B cell (primary cell): ENCODE measurements around the gene ARL2. TPM values are rescaled to one million over a fixed set of nuclear protein-coding genes. Genes with fewer than 3 reads are reported as not detected.

Source experiments
- ATAC-seq: fragments of 200-7000 bp; cut with Tn5 transposase; one replicate; pipeline ENCODE4 v1.10.0; 2021; ENCODE audit warnings: low read depth, mild to moderate bottlenecking, moderate number of reproducible peaks, moderate library complexity
- CTCF ChIA-PET: fragments of 350-600 bp; sonication (Branson Sonifier 250); formaldehyde crosslinking; loops from one replicate; lab custom pipeline; 2021; ENCODE audit warnings: antibody characterized with exemption, inconsistent platforms; lab: Charles Lee
- POLR2A ChIA-PET: fragments of 350-600 bp; sonication (Branson Sonifier 250); formaldehyde crosslinking; loops from one replicate; lab custom pipeline; 2021; ENCODE audit warnings: antibody characterized with exemption; lab: Charles Lee
- DNase-seq: peaks from one replicate; pipeline ENCODE4 v3.0.0; 2013
- H2AFZ ChIP-seq: 2 replicates; pipeline ENCODE4 v1.6.1; 2012; ENCODE audit warnings: mild to moderate bottlenecking, low read depth, low read length; ENCODE audit not compliant: insufficient read depth, poor library complexity, severe bottlenecking
- H3K27ac ChIP-seq, 2 donors: 1 replicate in 1 of 2; 2 replicates in 1 of 2; pipeline ENCODE4 v1.5.1; 2012 to 2013; ENCODE audit warnings: low read length in 2 of 2, mild to moderate bottlenecking in 2 of 2, moderate library complexity in 1 of 2
- H3K27me3 ChIP-seq, 4 experiments: fragments of 200-600 bp in 1 of 4; sonication (generic) in 1 of 4; replicated peaks in 1 of 4; 1 replicate in 2 of 4; 2 replicates in 2 of 4; pipeline versions ENCODE4 v1.6.1 to v1.7.0; 2013 to 2016; ENCODE audit warnings: low read length in 3 of 4, mild to moderate bottlenecking in 2 of 4, mixed read lengths in 1 of 4, moderate library complexity in 1 of 4; ENCODE audit not compliant: insufficient read depth in 4 of 4, control insufficient read depth in 3 of 4; ENCODE audit errors: control extremely low read depth in 1 of 4
- H3K36me3 ChIP-seq, 2 experiments: replicated peaks in 1 of 2; 1 replicate in 1 of 2; 2 replicates in 1 of 2; pipeline versions ENCODE4 v1.6.1 to v1.7.1; 2013; ENCODE audit warnings: low read length in 1 of 2; ENCODE audit not compliant: insufficient read depth in 2 of 2, control insufficient read depth in 1 of 2; ENCODE audit errors: control extremely low read depth in 1 of 2, extremely low read depth in 1 of 2
- H3K4me1 ChIP-seq, 2 donors: fragments of 200-600 bp in 1 of 2; sonication (generic) in 1 of 2; 1 replicate in 1 of 2; 2 replicates in 1 of 2; pipeline versions ENCODE4 v1.5.1 to v1.6.1; 2013 to 2017; ENCODE audit warnings: low read length in 2 of 2; ENCODE audit not compliant: control insufficient read depth in 2 of 2, insufficient read depth in 2 of 2
- H3K4me2 ChIP-seq: replicated peaks from 2 replicates; pipeline ENCODE3; 2012; ENCODE audit warnings: mild to moderate bottlenecking, low read depth, low read length; ENCODE audit not compliant: poor library complexity, severe bottlenecking
- H3K4me3 ChIP-seq, 5 experiments: fragments of 200-600 bp in 1 of 5; sonication (generic) in 1 of 5; 1 replicate in 3 of 5; 2 replicates in 2 of 5; pipeline versions ENCODE4 v1.5.1 to v1.7.0; 2011 to 2016; ENCODE audit warnings: low read length in 4 of 5, mild to moderate bottlenecking in 4 of 5, low read depth in 2 of 5, control low read depth in 1 of 5, moderate library complexity in 1 of 5; ENCODE audit not compliant: insufficient read depth in 1 of 5; ENCODE audit errors: control extremely low read depth in 1 of 5, extremely low read depth in 1 of 5
- H3K79me2 ChIP-seq: fragments of 200-600 bp; sonication (generic); one replicate; pipeline ENCODE4 v1.6.0; 2016; ENCODE audit warnings: low read length; ENCODE audit not compliant: control insufficient read depth, insufficient read depth
- H3K9ac ChIP-seq: fragments of 200-600 bp; sonication (generic); 2 replicates; pipeline ENCODE4 v1.6.1; 2017; ENCODE audit warnings: mild to moderate bottlenecking, low read length, moderate library complexity
- H3K9me3 ChIP-seq, 3 donors: one replicate each; pipeline versions ENCODE4 v1.6.1 to v1.7.1; 2013; ENCODE audit warnings: low read length in 2 of 3; ENCODE audit not compliant: control insufficient read depth in 2 of 3, insufficient read depth in 1 of 3; ENCODE audit errors: control extremely low read depth in 1 of 3
- H4K20me1 ChIP-seq: 2 replicates; pipeline ENCODE4 v1.6.0; 2012; ENCODE audit warnings: mild to moderate bottlenecking, low read length; ENCODE audit not compliant: insufficient read depth, control insufficient read depth, poor library complexity, severe bottlenecking
- H3K27ac Mint-ChIP-seq: one replicate; pipeline ENCODE4 v1.8.0; 2021; ENCODE audit warnings: mixed read lengths
- H3K27me3 Mint-ChIP-seq: one replicate; pipeline ENCODE4 v1.8.0; 2021; ENCODE audit warnings: mixed read lengths
- H3K4me1 Mint-ChIP-seq: one replicate; pipeline ENCODE4 v1.8.0; 2021; ENCODE audit warnings: mixed read lengths
- H3K4me3 Mint-ChIP-seq: one replicate; pipeline ENCODE4 v1.8.0; 2021; ENCODE audit warnings: mixed read lengths
- H3K9me3 Mint-ChIP-seq: one replicate; pipeline ENCODE4 v1.8.0; 2022; ENCODE audit warnings: mixed read lengths; ENCODE audit not compliant: insufficient read depth
- EZH2 ChIP-seq: IDR thresholded peaks from 2 replicates; pipeline ENCODE4 v1.6.1; 2012; ENCODE audit warnings: borderline replicate concordance, low read depth, mild to moderate bottlenecking, moderate library complexity, low read length; ENCODE audit not compliant: insufficient read depth, poor library complexity, severe bottlenecking
- WGBS: methylation state at CpG from one replicate; pipeline ENCODE4 v1.1.5; 2013; ENCODE audit warnings: missing lambda C conversion rate; ENCODE audit not compliant: insufficient coverage; 5-methylcytosine and 5-hydroxymethylcytosine counted together
- intact Hi-C: fragments of 100-400 bp; cut with micrococcal nuclease; formaldehyde crosslinking; loops from one replicate; pipeline ENCODE4 v1.10.0; 2022
- polyA plus RNA-seq: library from polyadenylated mRNA; depleted of rRNA; stranded (reverse); fragments of >200 nt; gene quantifications from 2 replicates; pipeline ENCODE4 v1.2.3, GENCODE V29; 2012
- total RNA-seq, 2 donors: library from RNA; stranded (reverse); fragments of 120-200 nt in 1 of 2; gene quantifications; 1 replicate in 1 of 2; 2 replicates in 1 of 2; pipeline versions ENCODE4 v1.2.3 to v1.2.4, GENCODE V29; 2013 to 2022
- TF ChIP-seq, protein P1 (sequence below): fragments of 200-600 bp; IDR thresholded peaks from one replicate; pipeline ENCODE4 v1.8.0; 2022; ENCODE audit warnings: antibody characterized with exemption, mild to moderate bottlenecking

Gene ARL2
- total and polyA plus RNA-seq, 2 donors (not counting 1 experiment from before 2014, with no cell fraction given), result 43.4 to 53.6 TPM

- CTCF ChIA-PET, result interaction anchor here (0.8 to 4.7 kb wide), 7 partner anchors 9 to 199 kb away, joined by 3 to 36 read pairs (median 4); partner anchors contain the start of genes ARL2 and SAC3D1
- Mint-ChIP-seq H3K9me3 (no peaks in the 10 kb centered on the region), H3K4me1 (peaks cover 17% of the 10 kb centered on the region), H3K27ac (peak overlapping the region; percentile 93), H3K4me3 (peak overlapping the region; percentile 93), H3K27me3 (no peaks in the 10 kb centered on the region)
- DNase-seq (no peak), ATAC-seq (no peak)
- H3K4me1 ChIP-seq, result peaks cover 11 to 19% of the 10 kb centered on the region in 2 donors
- TF ChIP-seq, protein P1, sequence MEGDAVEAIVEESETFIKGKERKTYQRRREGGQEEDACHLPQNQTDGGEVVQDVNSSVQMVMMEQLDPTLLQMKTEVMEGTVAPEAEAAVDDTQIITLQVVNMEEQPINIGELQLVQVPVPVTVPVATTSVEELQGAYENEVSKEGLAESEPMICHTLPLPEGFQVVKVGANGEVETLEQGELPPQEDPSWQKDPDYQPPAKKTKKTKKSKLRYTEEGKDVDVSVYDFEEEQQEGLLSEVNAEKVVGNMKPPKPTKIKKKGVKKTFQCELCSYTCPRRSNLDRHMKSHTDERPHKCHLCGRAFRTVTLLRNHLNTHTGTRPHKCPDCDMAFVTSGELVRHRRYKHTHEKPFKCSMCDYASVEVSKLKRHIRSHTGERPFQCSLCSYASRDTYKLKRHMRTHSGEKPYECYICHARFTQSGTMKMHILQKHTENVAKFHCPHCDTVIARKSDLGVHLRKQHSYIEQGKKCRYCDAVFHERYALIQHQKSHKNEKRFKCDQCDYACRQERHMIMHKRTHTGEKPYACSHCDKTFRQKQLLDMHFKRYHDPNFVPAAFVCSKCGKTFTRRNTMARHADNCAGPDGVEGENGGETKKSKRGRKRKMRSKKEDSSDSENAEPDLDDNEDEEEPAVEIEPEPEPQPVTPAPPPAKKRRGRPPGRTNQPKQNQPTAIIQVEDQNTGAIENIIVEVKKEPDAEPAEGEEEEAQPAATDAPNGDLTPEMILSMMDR, result no peak
- WGBS, result 93% methylated on average over 5 of the region's 10 CpGs
- no peaks in the 10 kb centered on the region for H3K9me3 ChIP-seq
- peak overlapping the region in 1 of 2 donors; percentile 64 for H3K27ac ChIP-seq
- intact Hi-C loops, result loop anchor here (1.0 kb wide), 6 partner anchors 13 to 110 kb away; partner anchors contain the start of genes ARL2, ATG2A, CDCA5 and PPP2R5B
- H3K4me3 ChIP-seq, result peak overlapping the region; percentile 30 to 63 (median 49)
- H3K36me3 ChIP-seq, result peaks cover under 1 to 7% of the 10 kb centered on the region in 2 experiments
- POLR2A ChIA-PET, result interaction anchor here (0.8 to 1.5 kb wide), 3 partner anchors 9 to 102 kb away, joined by 3 to 6 read pairs (median 3); partner anchors contain the start of genes PPP2R5B and SAC3D1
- H3K4me2 ChIP-seq, result peak overlapping the region; percentile 77
- H2AFZ ChIP-seq, result peak overlapping the region; percentile 79
- no peaks in the 10 kb centered on the region for H3K27me3 ChIP-seq
- no peaks in the 10 kb centered on the region for H4K20me1 ChIP-seq
- H3K79me2 ChIP-seq, result peaks cover 13% of the 10 kb centered on the region
- H3K9ac ChIP-seq, result peak overlapping the region; percentile 59
Measured at GRCh38 chr11:65026810-65027209, 12.8 kb downstream of the ARL2 start.

- peaks cover 1 to 7% of the 10 kb centered on the region in 2 experiments for H3K36me3 ChIP-seq
- TF ChIP-seq, protein P1, result peak; percentile 90
- TF ChIP-seq EZH2, result no peak
- POLR2A ChIA-PET, result interaction anchor here (0.8 to 1.5 kb wide), 4 partner anchors 10 to 103 kb away, joined by 3 to 6 read pairs (median 3); partner anchors contain the start of genes PPP2R5B and SAC3D1
- CTCF ChIA-PET, result interaction anchor here (0.9 to 4.7 kb wide), 8 partner anchors 13 to 198 kb away, joined by 3 to 36 read pairs (median 4); partner anchors contain the start of genes ARL2 and SAC3D1
- H3K4me2 ChIP-seq, result peak within 1 kb of the TSS; percentile 77
- peak; percentile 88 for ATAC-seq
- H3K9ac ChIP-seq, result peak within 1 kb of the TSS; percentile 59
- Mint-ChIP-seq H3K27me3 (no peaks in the 10 kb centered on the region), H3K4me1 (peaks cover 17% of the 10 kb centered on the region), H3K27ac (peak within 1 kb of the TSS; percentile 93), H3K9me3 (no peaks in the 10 kb centered on the region), H3K4me3 (peak within 1 kb of the TSS; percentile 93)
- intact Hi-C loops, result loop anchor here (1.0 kb wide), 6 partner anchors 13 to 110 kb away; partner anchors contain the start of genes ARL2, ATG2A, CDCA5 and PPP2R5B
- peak within 1 kb of the TSS; percentile 43 to 63 (median 53) for H3K4me3 ChIP-seq
- peaks cover 19% of the 10 kb centered on the region for H3K79me2 ChIP-seq
- DNase-seq, result peak; percentile 96
- H2AFZ ChIP-seq, result peak within 1 kb of the TSS; percentile 79
- no peaks in the 10 kb centered on the region for H3K9me3 ChIP-seq
- peak within 1 kb of the TSS; percentile 55 to 73 for H3K27ac ChIP-seq
- 1% methylated on average over 37 of the region's 51 CpGs for WGBS
- peaks cover 5% of the 10 kb centered on the region for H4K20me1 ChIP-seq
- no peaks in the 10 kb centered on the region for H3K27me3 ChIP-seq
- H3K4me1 ChIP-seq, result peaks cover 11 to 19% of the 10 kb centered on the region in 2 donors
Measured at GRCh38 chr11:65027213-65028067, 13.5 kb downstream of the ARL2 start, which contains the start of gene SNX15. Gene SNX15, plus strand, starts transcription at chr11:65027439. Its CDS starts 99 bp downstream, at chr11:65027538.
